ENCODE results near the gene PLA2G2F. TPM values are rescaled to one million over a fixed set of nuclear protein-coding genes. Genes with fewer than 3 reads are reported as not detected.

PLA2G2F gene
- polyA plus RNA-seq, 2 of the 4 experiments (the other 2 are of a cell fraction): not detected

DNA sequence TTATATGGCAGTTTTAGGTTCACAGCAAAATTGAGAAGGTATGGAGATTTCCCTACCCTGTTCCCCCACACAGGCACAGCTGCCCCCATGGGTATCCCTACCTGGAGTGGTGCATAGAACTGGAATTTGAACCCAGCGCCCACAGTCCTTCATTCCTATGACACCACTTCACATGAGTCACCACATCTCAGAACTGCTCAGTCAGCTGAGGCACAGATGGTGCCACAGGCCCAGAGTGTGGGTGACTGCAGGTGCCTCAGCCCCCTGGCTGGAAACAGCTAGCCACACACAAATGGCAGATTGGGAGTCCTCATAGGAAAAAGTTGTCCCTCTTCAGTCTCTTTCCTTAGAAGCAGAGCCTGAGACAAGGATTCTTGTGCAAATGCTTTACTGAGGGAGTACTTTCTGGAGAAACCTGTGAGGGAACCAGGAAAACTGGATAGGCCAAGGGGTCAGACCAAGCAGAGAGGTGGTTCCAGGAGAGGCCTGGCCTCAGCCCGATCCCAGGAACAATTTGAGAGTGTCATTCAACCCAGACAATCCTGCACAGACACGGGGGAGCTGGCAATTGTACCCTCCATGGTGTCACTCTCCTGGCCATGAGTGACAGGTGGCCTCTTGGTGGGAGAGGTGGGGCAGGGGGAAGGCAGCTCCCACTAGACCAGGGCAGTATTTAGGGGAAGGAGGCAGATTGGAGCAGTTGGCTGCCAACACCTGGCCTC lies 26.7 kb upstream of the PLA2G2F start:
- DNase-seq (ENCODE audit: low read depth in 1 of 2, low spot score in 1 of 2): no peak
- POLR2A ChIA-PET: no interaction called here
- 34% methylated on average over 3 of the region's 3 CpGs for WGBS (ENCODE audit: missing lambda C conversion rate)
- Histone ChIP-seq H3K27ac (no peak overlapping the region), H3K9me3 (no peaks in the 10 kb centered on the region), H3K4me1 (no peaks in the 10 kb centered on the region), H3K4me3 (no peak overlapping the region), H3K4me2 (no peak overlapping the region)
- CTCF ChIA-PET: interaction anchor here (2.0 kb wide), 1 partner anchor 39 kb away, joined by 8 read pairs; no protein-coding TSS in a partner anchor
- TF ChIP-seq, protein P1, sequence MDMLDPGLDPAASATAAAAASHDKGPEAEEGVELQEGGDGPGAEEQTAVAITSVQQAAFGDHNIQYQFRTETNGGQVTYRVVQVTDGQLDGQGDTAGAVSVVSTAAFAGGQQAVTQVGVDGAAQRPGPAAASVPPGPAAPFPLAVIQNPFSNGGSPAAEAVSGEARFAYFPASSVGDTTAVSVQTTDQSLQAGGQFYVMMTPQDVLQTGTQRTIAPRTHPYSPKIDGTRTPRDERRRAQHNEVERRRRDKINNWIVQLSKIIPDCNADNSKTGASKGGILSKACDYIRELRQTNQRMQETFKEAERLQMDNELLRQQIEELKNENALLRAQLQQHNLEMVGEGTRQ (IDR thresholded peaks at IDR 0.05): no peak
- TF ChIP-seq NR3C1 (IDR thresholded peaks at IDR 0.05) (no peak), TFCP2L1 (CRISPR knock-in tag; IDR thresholded peaks at IDR 0.05) (no peak), FOXS1 (CRISPR knock-in tag; IDR thresholded peaks at IDR 0.05) (no peak), CBX2 (IDR thresholded peaks at IDR 0.05; ENCODE audit: borderline replicate concordance, low read depth) (no peak), CHD4 (IDR thresholded peaks at IDR 0.05; ENCODE audit: borderline replicate concordance) (no peak), FOSB (CRISPR knock-in tag; IDR thresholded peaks at IDR 0.05) (no peak), HOXB13 (CRISPR knock-in tag; IDR thresholded peaks at IDR 0.05; ENCODE audit: low read depth) (no peak), GATA3 (IDR thresholded peaks at IDR 0.05; ENCODE audit: borderline replicate concordance) (no peak), PHF8 (IDR thresholded peaks at IDR 0.05; ENCODE audit: borderline replicate concordance, low read depth) (no peak), CHD2 (IDR thresholded peaks at IDR 0.05; ENCODE audit: low read length, partially characterized antibody) (no peak), HOXB5 (CRISPR knock-in tag; IDR thresholded peaks at IDR 0.05) (no peak), POLR2A (IDR thresholded peaks at IDR 0.05; ENCODE audit: low read length) (no peak), CBX8 (IDR thresholded peaks at IDR 0.05) (no peak), JUNB (IDR thresholded peaks at IDR 0.05) (no peak)
- TF ChIP-seq, protein P2, sequence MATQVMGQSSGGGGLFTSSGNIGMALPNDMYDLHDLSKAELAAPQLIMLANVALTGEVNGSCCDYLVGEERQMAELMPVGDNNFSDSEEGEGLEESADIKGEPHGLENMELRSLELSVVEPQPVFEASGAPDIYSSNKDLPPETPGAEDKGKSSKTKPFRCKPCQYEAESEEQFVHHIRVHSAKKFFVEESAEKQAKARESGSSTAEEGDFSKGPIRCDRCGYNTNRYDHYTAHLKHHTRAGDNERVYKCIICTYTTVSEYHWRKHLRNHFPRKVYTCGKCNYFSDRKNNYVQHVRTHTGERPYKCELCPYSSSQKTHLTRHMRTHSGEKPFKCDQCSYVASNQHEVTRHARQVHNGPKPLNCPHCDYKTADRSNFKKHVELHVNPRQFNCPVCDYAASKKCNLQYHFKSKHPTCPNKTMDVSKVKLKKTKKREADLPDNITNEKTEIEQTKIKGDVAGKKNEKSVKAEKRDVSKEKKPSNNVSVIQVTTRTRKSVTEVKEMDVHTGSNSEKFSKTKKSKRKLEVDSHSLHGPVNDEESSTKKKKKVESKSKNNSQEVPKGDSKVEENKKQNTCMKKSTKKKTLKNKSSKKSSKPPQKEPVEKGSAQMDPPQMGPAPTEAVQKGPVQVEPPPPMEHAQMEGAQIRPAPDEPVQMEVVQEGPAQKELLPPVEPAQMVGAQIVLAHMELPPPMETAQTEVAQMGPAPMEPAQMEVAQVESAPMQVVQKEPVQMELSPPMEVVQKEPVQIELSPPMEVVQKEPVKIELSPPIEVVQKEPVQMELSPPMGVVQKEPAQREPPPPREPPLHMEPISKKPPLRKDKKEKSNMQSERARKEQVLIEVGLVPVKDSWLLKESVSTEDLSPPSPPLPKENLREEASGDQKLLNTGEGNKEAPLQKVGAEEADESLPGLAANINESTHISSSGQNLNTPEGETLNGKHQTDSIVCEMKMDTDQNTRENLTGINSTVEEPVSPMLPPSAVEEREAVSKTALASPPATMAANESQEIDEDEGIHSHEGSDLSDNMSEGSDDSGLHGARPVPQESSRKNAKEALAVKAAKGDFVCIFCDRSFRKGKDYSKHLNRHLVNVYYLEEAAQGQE (IDR thresholded peaks at IDR 0.05): no peak
- TF ChIP-seq, protein P3, sequence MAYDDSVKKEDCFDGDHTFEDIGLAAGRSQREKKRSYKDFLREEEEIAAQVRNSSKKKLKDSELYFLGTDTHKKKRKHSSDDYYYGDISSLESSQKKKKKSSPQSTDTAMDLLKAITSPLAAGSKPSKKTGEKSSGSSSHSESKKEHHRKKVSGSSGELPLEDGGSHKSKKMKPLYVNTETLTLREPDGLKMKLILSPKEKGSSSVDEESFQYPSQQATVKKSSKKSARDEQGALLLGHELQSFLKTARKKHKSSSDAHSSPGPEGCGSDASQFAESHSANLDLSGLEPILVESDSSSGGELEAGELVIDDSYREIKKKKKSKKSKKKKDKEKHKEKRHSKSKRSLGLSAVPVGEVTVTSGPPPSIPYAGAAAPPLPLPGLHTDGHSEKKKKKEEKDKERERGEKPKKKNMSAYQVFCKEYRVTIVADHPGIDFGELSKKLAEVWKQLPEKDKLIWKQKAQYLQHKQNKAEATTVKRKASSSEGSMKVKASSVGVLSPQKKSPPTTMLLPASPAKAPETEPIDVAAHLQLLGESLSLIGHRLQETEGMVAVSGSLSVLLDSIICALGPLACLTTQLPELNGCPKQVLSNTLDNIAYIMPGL (CRISPR knock-in tag; IDR thresholded peaks at IDR 0.05; ENCODE audit: borderline replicate concordance): no peak
- TF ChIP-seq, protein P4, sequence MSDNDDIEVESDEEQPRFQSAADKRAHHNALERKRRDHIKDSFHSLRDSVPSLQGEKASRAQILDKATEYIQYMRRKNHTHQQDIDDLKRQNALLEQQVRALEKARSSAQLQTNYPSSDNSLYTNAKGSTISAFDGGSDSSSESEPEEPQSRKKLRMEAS (IDR thresholded peaks at IDR 0.05): no peak
- TF ChIP-seq, protein P5, sequence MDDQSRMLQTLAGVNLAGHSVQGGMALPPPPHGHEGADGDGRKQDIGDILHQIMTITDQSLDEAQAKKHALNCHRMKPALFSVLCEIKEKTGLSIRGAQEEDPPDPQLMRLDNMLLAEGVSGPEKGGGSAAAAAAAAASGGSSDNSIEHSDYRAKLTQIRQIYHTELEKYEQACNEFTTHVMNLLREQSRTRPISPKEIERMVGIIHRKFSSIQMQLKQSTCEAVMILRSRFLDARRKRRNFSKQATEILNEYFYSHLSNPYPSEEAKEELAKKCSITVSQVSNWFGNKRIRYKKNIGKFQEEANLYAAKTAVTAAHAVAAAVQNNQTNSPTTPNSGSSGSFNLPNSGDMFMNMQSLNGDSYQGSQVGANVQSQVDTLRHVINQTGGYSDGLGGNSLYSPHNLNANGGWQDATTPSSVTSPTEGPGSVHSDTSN (IDR thresholded peaks at IDR 0.05): no peak
- no peak for FAIRE-seq
- no peak for ATAC-seq
